Mammary epithelial cell (primary cell): Measurements from ENCODE around the gene MLC1.

Experiments used
- CTCF ChIP-seq, 2 donors: IDR thresholded peaks in 1 of 2; conservative IDR thresholded peaks in 1 of 2; 2 replicates each; pipeline ENCODE4 v1.5.1; 2011 to 2012; ENCODE audit warnings: inconsistent platforms in 2 of 2, low read length in 2 of 2, mild to moderate bottlenecking in 2 of 2, control low read depth in 1 of 2, low read depth in 1 of 2; ENCODE audit not compliant: insufficient read depth in 1 of 2; ENCODE audit errors: extremely low read depth in 1 of 2
- EZH2 ChIP-seq: IDR thresholded peaks from 2 replicates; pipeline ENCODE4 v1.6.1; 2012; ENCODE audit warnings: low read length, inconsistent platforms, borderline replicate concordance

GRCh38 chr22:50016308-50016987 is 68.8 kb downstream of the MLC1 start:
- TF ChIP-seq CTCF (conservative IDR thresholded peaks at IDR 0.05 in 1 of 2, IDR thresholded peaks at IDR 0.05 in 1 of 2; ENCODE audit: extremely low read depth in 1 of 2, insufficient read depth in 1 of 2, low read depth in 1 of 2, low read length in 2 of 2) (no peak), EZH2 (no peak)
